ENCODE measurements around the gene NCKAP5. TPM values are rescaled to one million over a fixed set of nuclear protein-coding genes. Genes with fewer than 3 reads are reported as not detected.

NCKAP5 gene
- total and polyA plus RNA-seq, 9 of the 15 experiments (the other 6 are each of a cell fraction or from before 2014, with no cell fraction given), result not detected

DNA sequence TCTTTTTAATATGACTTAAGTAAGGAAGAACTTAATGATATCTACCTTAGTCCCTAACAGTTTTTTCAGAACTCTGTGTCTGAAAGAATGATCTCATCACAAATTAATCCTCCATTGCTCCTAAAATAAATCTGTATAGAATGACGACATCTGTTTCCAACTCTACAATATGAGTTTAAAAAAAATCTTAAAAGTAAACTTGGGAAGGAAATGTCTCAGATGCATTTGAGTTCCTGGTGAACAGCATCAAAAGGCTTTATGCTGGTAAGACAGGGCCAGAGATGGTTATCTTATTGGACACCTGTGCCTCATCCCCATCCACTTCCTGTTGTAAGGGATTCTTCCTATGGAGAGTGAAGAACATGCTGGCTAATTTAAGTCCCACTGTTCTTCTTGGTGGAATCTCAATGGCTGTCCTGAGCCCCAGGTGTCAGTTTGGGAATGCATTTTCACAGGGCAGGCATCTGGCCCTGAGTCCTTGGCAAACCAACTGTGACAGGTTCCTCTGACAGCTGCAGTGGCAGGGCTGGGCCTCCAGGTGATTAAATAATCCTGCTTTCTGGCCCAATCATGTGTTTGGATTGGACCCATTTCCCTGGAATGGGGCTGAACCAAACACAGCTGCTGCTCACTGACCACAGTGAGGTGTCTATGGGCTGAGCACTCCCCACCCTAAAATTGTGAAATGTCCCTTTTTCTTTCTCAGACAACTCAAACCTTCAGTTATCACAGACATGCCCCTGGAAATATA is 12.9 kb upstream of the NCKAP5 start:
- WGBS (ENCODE audit: insufficient coverage, low coverage, missing lambda C conversion rate), result 0% methylated on average over 1 of the region's 1 CpG
- no peak for DNase-seq (ENCODE audit: extremely low read depth in 1 of 4, low spot score in 3 of 4)
- TF ChIP-seq PPARD (CRISPR knock-in tag; IDR thresholded peaks at IDR 0.05) (no peak), ZNF699 (CRISPR knock-in tag; IDR thresholded peaks at IDR 0.05; ENCODE audit: insufficient replicate concordance) (no peak), MYBL2 (IDR thresholded peaks at IDR 0.05; ENCODE audit: low read depth) (no peak), MYBL2 (CRISPR knock-in tag; IDR thresholded peaks at IDR 0.05; ENCODE audit: borderline replicate concordance) (no peak), MEF2D (tag; conservative IDR thresholded peaks at IDR 0.05; ENCODE audit: low read depth) (no peak), RBM39 (optimal IDR thresholded peaks at IDR 0.05; ENCODE audit: low read depth, low read length) (no peak), CREM (IDR thresholded peaks at IDR 0.05; ENCODE audit: low read depth) (no peak)
- TF ChIP-seq, protein P1, sequence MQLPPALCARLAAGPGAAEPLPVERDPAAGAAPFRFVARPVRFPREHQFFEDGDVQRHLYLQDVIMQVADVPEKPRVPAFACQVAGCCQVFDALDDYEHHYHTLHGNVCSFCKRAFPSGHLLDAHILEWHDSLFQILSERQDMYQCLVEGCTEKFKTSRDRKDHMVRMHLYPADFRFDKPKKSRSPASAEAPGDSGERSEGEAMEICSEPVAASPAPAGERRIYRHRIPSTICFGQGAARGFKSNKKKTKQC (CRISPR knock-in tag; IDR thresholded peaks at IDR 0.05), result no peak
- H3K4me1 ChIP-seq (replicated peaks in 1 of 2; ENCODE audit: control insufficient read depth in 2 of 2, insufficient read depth in 2 of 2, low read length in 2 of 2), result no peaks in the 10 kb centered on the region
- no peaks in the 10 kb centered on the region for H3K27me3 ChIP-seq (ENCODE audit: control insufficient read depth in 2 of 2, insufficient read depth in 2 of 2, low read length in 2 of 2)
- no peak overlapping the region for H2AFZ ChIP-seq (ENCODE audit: low read depth, low read length)
- no peaks in the 10 kb centered on the region for H3K9me1 ChIP-seq (ENCODE audit: control insufficient read depth, insufficient read depth, low read length)
- no peaks in the 10 kb centered on the region for H3K79me2 ChIP-seq (ENCODE audit: control insufficient read depth, insufficient read depth, low read length)
- in situ Hi-C loops (cut with MboI) (no loop called here), intact Hi-C loops (cut with micrococcal nuclease) (no loop called here)
- H3K9me3 ChIP-seq (replicated peaks; ENCODE audit: control insufficient read depth, insufficient read depth, low read depth, low read length), result no peaks in the 10 kb centered on the region
- no TSS peak for BruUV-seq (replicated peaks)
- ChIA-PET CTCF (ENCODE audit: low intra/inter-chr PET ratio) (no interaction called here), POLR2A (interaction anchor here (0.7 kb wide), 1 partner anchor 93 kb away, joined by 3 read pairs; no protein-coding TSS in a partner anchor)
- no peak for ATAC-seq
- no peak overlapping the region for H3K27ac ChIP-seq (ENCODE audit: extremely low read depth, low read depth, low read length)
- no peak overlapping the region for H3K4me3 ChIP-seq
- no peaks in the 10 kb centered on the region for H3K36me3 ChIP-seq (ENCODE audit: control insufficient read depth, insufficient read depth, low read length)
- no peak for FAIRE-seq
- H3K9ac ChIP-seq (ENCODE audit: insufficient read depth in 1 of 2, low read depth in 2 of 2, low read length in 2 of 2), result no peak overlapping the region
- H4K20me1 ChIP-seq (replicated peaks; ENCODE audit: control insufficient read depth, insufficient read depth, low read length), result no peaks in the 10 kb centered on the region
- no peak overlapping the region for H3K4me2 ChIP-seq (ENCODE audit: insufficient read depth, low read length)

Measured in K562 (cell line).